OCI-LY3 (cell line): ENCODE data around the gene ACMSD.

Experiments used
- CTCF ChIP-seq: fragments of 200-600, 300-600 bp; sonication (generic); IDR thresholded peaks from 2 replicates; pipeline ENCODE4 v1.5.1; 2014; ENCODE audit warnings: antibody characterized with exemption, low read length, low read depth
- EZH2phosphoT487 ChIP-seq: fragments of 200-600 bp; shearing (Covaris generic); IDR thresholded peaks from 2 replicates; pipeline ENCODE4 v1.6.1; 2018; ENCODE audit warnings: antibody characterized with exemption, mixed run types, low read depth

DNA sequence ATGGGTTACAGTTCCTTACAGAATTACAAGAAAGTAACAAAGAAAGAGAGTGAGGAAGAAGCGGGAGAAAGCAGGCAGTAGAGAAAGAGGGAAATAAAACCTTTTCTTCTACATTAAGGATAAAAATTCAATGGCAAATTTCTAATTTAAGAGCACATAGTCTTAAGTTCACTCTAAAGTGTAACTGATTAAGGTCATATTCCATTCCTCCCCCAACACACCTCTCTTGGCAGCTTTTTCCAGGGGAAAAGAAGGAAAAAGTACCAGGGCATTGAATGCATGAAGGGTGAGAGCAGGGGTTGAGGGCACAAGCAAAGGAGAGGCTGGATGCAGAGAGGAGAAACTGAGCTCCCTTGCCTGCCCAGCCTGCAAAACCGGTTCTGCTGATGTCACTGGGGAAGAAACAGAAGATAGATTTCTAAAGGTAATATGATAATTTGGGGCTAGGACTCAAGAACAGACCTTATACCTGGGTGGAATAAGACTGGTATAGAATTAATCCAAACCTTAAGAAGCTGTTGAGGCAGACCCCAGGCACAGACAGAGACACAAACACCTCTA, 4.6 kb downstream of the ACMSD start:
- no peak for TF ChIP-seq CTCF
- no peak for TF ChIP-seq EZH2phosphoT487
